SK-N-SH (cell line): ENCODE results near the gene MINDY3. TPM values are rescaled to one million over a fixed set of nuclear protein-coding genes. Genes with fewer than 3 reads are reported as not detected.

ENCODE experiments used
- CTCF ChIA-PET: fragments of 300-600, 350-600 bp; formaldehyde crosslinking; extraction: SDS; loops from one replicate; lab custom pipeline; 2021; lab: Yijun Ruan, JAX
- POLR2A ChIA-PET: fragments of 350-600 bp; sonication (Branson Sonifier 250); formaldehyde crosslinking; extraction: SDS; loops from one replicate; lab custom pipeline; 2020; ENCODE audit warnings: antibody characterized with exemption, inconsistent platforms; lab: Yijun Ruan, JAX
- DNase-seq: peaks from one replicate; pipeline ENCODE4 v3.0.0; 2012
- H2AFZ ChIP-seq: fragments of 200-600 bp; sonication (generic); 2 replicates; pipeline ENCODE4 v1.8.1; 2016; ENCODE audit warnings: antibody characterized with exemption, mild to moderate bottlenecking, low read depth
- H3F3A ChIP-seq: fragments of 200-600 bp; sonication (generic); replicated peaks from 2 replicates; pipeline ENCODE3; 2016; ENCODE audit warnings: antibody characterized with exemption, mild to moderate bottlenecking; ENCODE audit not compliant: insufficient read depth
- H3K27ac ChIP-seq, 2 experiments: fragments of 200-500 bp in 1 of 2; fragments of 200-600 bp in 1 of 2; sonication (Bioruptor generic) in 1 of 2; sonication (generic), shearing (Covaris generic) in 1 of 2; 2 replicates each; pipeline versions ENCODE4 v1.5.1 to v1.6.1; 2014 to 2016; ENCODE audit warnings: low read depth in 2 of 2, inconsistent platforms in 1 of 2, low read length in 1 of 2, mild to moderate bottlenecking in 1 of 2, mixed read lengths in 1 of 2
- H3K27me3 ChIP-seq: fragments of 200-600 bp; sonication (generic), shearing (Covaris generic); 2 replicates; pipeline ENCODE4 v1.6.1; 2016; ENCODE audit warnings: mixed run types; ENCODE audit not compliant: insufficient read depth
- H3K36me3 ChIP-seq, 2 experiments: fragments of 200-500 bp in 1 of 2; fragments of 200-600 bp in 1 of 2; sonication (Bioruptor generic) in 1 of 2; sonication (generic) in 1 of 2; replicated peaks in 1 of 2; 2 replicates each; pipeline versions ENCODE3 to v1.5.1; 2014 to 2016; ENCODE audit warnings: low read length in 1 of 2, mild to moderate bottlenecking in 1 of 2; ENCODE audit not compliant: insufficient read depth in 2 of 2, control insufficient read depth in 1 of 2
- H3K4me1 ChIP-seq, 2 experiments: fragments of 200-500 bp in 1 of 2; fragments of 200-600 bp in 1 of 2; sonication (Bioruptor generic) in 1 of 2; sonication (generic), shearing (Covaris generic) in 1 of 2; 2 replicates each; pipeline versions ENCODE4 v1.5.1 to v1.6.1; 2014 to 2016; ENCODE audit warnings: low read depth in 1 of 2, low read length in 1 of 2, mixed run types in 1 of 2; ENCODE audit not compliant: insufficient read depth in 2 of 2, control insufficient read depth in 1 of 2
- H3K4me2 ChIP-seq: fragments of 200-600 bp; sonication (generic), shearing (Covaris generic); 2 replicates; pipeline ENCODE4 v1.6.1; 2017; ENCODE audit warnings: mixed run types
- H3K4me3 ChIP-seq, 2 experiments: fragments of 200-500 bp in 1 of 2; fragments of 200-600 bp in 1 of 2; sonication (Bioruptor generic) in 1 of 2; sonication (generic), shearing (Covaris generic) in 1 of 2; 2 replicates each; pipeline versions ENCODE4 v1.5.1 to v1.8.1; 2014 to 2016; ENCODE audit warnings: low read depth in 2 of 2, inconsistent platforms in 1 of 2, low read length in 1 of 2, mild to moderate bottlenecking in 1 of 2, mixed read lengths in 1 of 2, moderate library complexity in 1 of 2
- H3K79me2 ChIP-seq: fragments of 200-600 bp; sonication (generic); 2 replicates; pipeline ENCODE4 v1.8.1; 2017; ENCODE audit warnings: mild to moderate bottlenecking; ENCODE audit not compliant: insufficient read depth
- H3K9ac ChIP-seq: fragments of 200-600 bp; sonication (generic); 2 replicates; pipeline ENCODE4 v1.6.1; 2017; ENCODE audit warnings: mixed run types
- H3K9me2 ChIP-seq: fragments of 200-600 bp; sonication (generic); 2 replicates; pipeline ENCODE4 v1.6.1; 2017; ENCODE audit warnings: mixed run types
- H3K9me3 ChIP-seq: fragments of 200-600 bp; sonication (generic); 2 replicates; pipeline ENCODE4 v1.6.1; 2017; ENCODE audit warnings: mixed run types, mild to moderate bottlenecking, moderate library complexity
- H4K20me1 ChIP-seq: fragments of 200-600 bp; sonication (generic); 2 replicates; pipeline ENCODE4 v1.6.1; 2017; ENCODE audit warnings: mild to moderate bottlenecking, mixed run types; ENCODE audit not compliant: insufficient read depth
- CTCF ChIP-seq: fragments of 200-600 bp; sonication (generic); IDR thresholded peaks from 2 replicates; pipeline ENCODE4 v1.6.1; 2017; ENCODE audit warnings: antibody characterized with exemption, mild to moderate bottlenecking, moderate library complexity
- EZH2phosphoT487 ChIP-seq: fragments of 200-600 bp; sonication (generic); IDR thresholded peaks from 2 replicates; pipeline ENCODE4 v1.6.1; 2017; ENCODE audit warnings: low read depth, mixed run types, mild to moderate bottlenecking, antibody characterized with exemption, moderate library complexity, borderline replicate concordance
- FOSL2 ChIP-seq: IDR thresholded peaks from 2 replicates; pipeline ENCODE4 v1.4.0; 2012; ENCODE audit warnings: low read depth, mild to moderate bottlenecking, moderate library complexity, borderline replicate concordance
- GATA2 ChIP-seq: sonication (generic); formaldehyde crosslinking; IDR thresholded peaks from 2 replicates; pipeline ENCODE4 v1.5.0; 2020; ENCODE audit warnings: mild to moderate bottlenecking, missing genetic modification reagents
- JUND ChIP-seq: IDR thresholded peaks from 2 replicates; pipeline ENCODE4 v1.4.0; 2012
- MEF2A ChIP-seq: IDR thresholded peaks from 2 replicates; pipeline ENCODE4 v1.4.0; 2012; ENCODE audit warnings: low read depth, borderline replicate concordance
- MXI1 ChIP-seq: IDR thresholded peaks from 2 replicates; pipeline ENCODE4 v1.6.1; 2012; ENCODE audit warnings: mild to moderate bottlenecking, low read depth, low read length, improper control_type of control experiment
- NFIC ChIP-seq: IDR thresholded peaks from 2 replicates; pipeline ENCODE4 v1.4.0; 2012; ENCODE audit warnings: borderline replicate concordance
- NRF1 ChIP-seq: IDR thresholded peaks from 2 replicates; pipeline ENCODE4 v1.6.1; 2012; ENCODE audit warnings: low read depth, mild to moderate bottlenecking, low read length
- PBX3 ChIP-seq: IDR thresholded peaks from 2 replicates; pipeline ENCODE4; 2012
- POLR2AphosphoS5 ChIP-seq: IDR thresholded peaks from 2 replicates; pipeline ENCODE4 v1.6.1; 2012; ENCODE audit warnings: low read depth, low read length
- RXRA ChIP-seq: IDR thresholded peaks from 2 replicates; pipeline ENCODE4 v1.4.0; 2012; ENCODE audit warnings: low read depth, mild to moderate bottlenecking, borderline replicate concordance
- SMC3 ChIP-seq: IDR thresholded peaks from 2 replicates; pipeline ENCODE4 v1.6.1; 2012; ENCODE audit warnings: low read depth, low read length, improper control_type of control experiment
- USF1 ChIP-seq: IDR thresholded peaks from 2 replicates; pipeline ENCODE4 v1.4.0; 2012; ENCODE audit warnings: low read depth, borderline replicate concordance
- YY1 ChIP-seq: IDR thresholded peaks from 2 replicates; pipeline ENCODE4 v1.4.0; 2012; ENCODE audit warnings: low read depth, mild to moderate bottlenecking
- WGBS: methylation state at CpG from one replicate; pipeline ENCODE4 v1.1.6; 2017; ENCODE audit warnings: low lambda C conversion rate; 5-methylcytosine and 5-hydroxymethylcytosine counted together
- polyA plus RNA-seq, 3 experiments: library from polyadenylated mRNA; depleted of rRNA; stranded (reverse); fragments of >200 nt; gene quantifications; 2 replicates each; pipeline ENCODE4 v1.2.3, GENCODE V29; 2012

MINDY3 gene
- polyA plus RNA-seq, 1 of the 3 experiments (the other 2 are of a cell fraction) = 9.5 TPM

GRCh38 chr10:15791816-15792524 is 68.3 kb downstream of the MINDY3 start:
- Histone ChIP-seq H4K20me1 (no peaks in the 10 kb centered on the region), H3K9me2 (no peaks in the 10 kb centered on the region), H3F3A (no peaks in the 10 kb centered on the region), H3K79me2 (no peaks in the 10 kb centered on the region), H3K4me1 (peaks cover 0 to 6% of the 10 kb centered on the region in 2 experiments; a peak in 2 of 4 replicates), H3K9ac (no peak overlapping the region), H2AFZ (no peak overlapping the region), H3K27me3 (no peaks in the 10 kb centered on the region), H3K4me3 (no peak overlapping the region), H3K27ac (no peak overlapping the region), H3K36me3 (peaks cover 16 to 32% of the 10 kb centered on the region in 2 experiments), H3K4me2 (no peak overlapping the region), H3K9me3 (no peaks in the 10 kb centered on the region)
- POLR2A ChIA-PET = interaction anchor here (0.6 kb wide), 1 partner anchor 51 kb away, joined by 3 read pairs; no protein-coding TSS in a partner anchor
- DNase-seq = no peak
- 77% methylated on average over 2 of the region's 2 CpGs for WGBS
- no peak for TF ChIP-seq MXI1
- TF ChIP-seq FOSL2 = no peak
- no peak for TF ChIP-seq RXRA
- TF ChIP-seq EZH2phosphoT487 = no peak
- no peak for TF ChIP-seq USF1
- no peak for TF ChIP-seq PBX3
- TF ChIP-seq SMC3 = no peak
- no peak for TF ChIP-seq GATA2 (CRISPR knock-in tag)
- no peak for TF ChIP-seq YY1
- no peak for TF ChIP-seq JUND
- TF ChIP-seq MEF2A = no peak
- TF ChIP-seq POLR2AphosphoS5 = no peak
- no peak for TF ChIP-seq CTCF
- TF ChIP-seq NRF1 = no peak
- TF ChIP-seq NFIC = no peak
- CTCF ChIA-PET = interaction anchor here (1.0 kb wide), 1 partner anchor 66 kb away, joined by 4 read pairs; no protein-coding TSS in a partner anchor
